ENCODE data around the gene KRTAP10-12. TPM values are rescaled to one million over a fixed set of nuclear protein-coding genes. Genes with fewer than 3 reads are reported as not detected.

KRTAP10-12 gene
- total RNA-seq, 4 donors from 2014 or later: not detected

- Histone ChIP-seq H3K27me3 (no peaks in the 10 kb centered on the region), H3K9me3 (no peaks in the 10 kb centered on the region), H3K4me3 (replicated peaks in 1 of 3) (no peak overlapping the region), H3K4me1 (no peaks in the 10 kb centered on the region), H3K36me3 (no peaks in the 10 kb centered on the region), H3K27ac (no peak overlapping the region)
- no peak for DNase-seq
- intact Hi-C loops (cut with DNase I): no loop called here
- no peak for TF ChIP-seq POLR2A (IDR thresholded peaks at IDR 0.05)
- no peak for TF ChIP-seq CTCF (IDR thresholded peaks at IDR 0.05)
- WGBS, 2 donors: 71 to 82% methylated on average over 2 of the region's 2 CpGs
Measured at GRCh38 chr21:44691686-44692085, 5.3 kb upstream of the KRTAP10-12 start.

GRCh38 chr21:44692798-44693512 lies 4.0 kb upstream of the KRTAP10-12 start:
- H3K36me3 ChIP-seq: no peaks in the 10 kb centered on the region
- intact Hi-C loops (cut with DNase I): no loop called here
- TF ChIP-seq POLR2A (IDR thresholded peaks at IDR 0.05) (no peak), CTCF (IDR thresholded peaks at IDR 0.05) (no peak)
- DNase-seq: no peak
- no peak overlapping the region for H3K27ac ChIP-seq
- no peak overlapping the region for H3K4me3 ChIP-seq (replicated peaks in 1 of 3)
- no peaks in the 10 kb centered on the region for H3K4me1 ChIP-seq
- 47 to 48% methylated on average over 2 of the region's 2 CpGs for WGBS, 2 donors
- H3K9me3 ChIP-seq: no peaks in the 10 kb centered on the region
- H3K27me3 ChIP-seq: no peaks in the 10 kb centered on the region

GRCh38 chr21:44694776-44695175 lies 2.2 kb upstream of the KRTAP10-12 start:
- TF ChIP-seq POLR2A (IDR thresholded peaks at IDR 0.05) (no peak), CTCF (IDR thresholded peaks at IDR 0.05) (no peak)
- no peaks in the 10 kb centered on the region for H3K27me3 ChIP-seq

GRCh38 chr21:44695184-44695583 lies 1.8 kb upstream of the KRTAP10-12 start:
- Histone ChIP-seq H3K27me3 (no peaks in the 10 kb centered on the region), H3K36me3 (no peaks in the 10 kb centered on the region), H3K27ac (no peak overlapping the region), H3K4me1 (no peaks in the 10 kb centered on the region), H3K9me3 (no peaks in the 10 kb centered on the region), H3K4me3 (replicated peaks in 1 of 3) (no peak overlapping the region)
- intact Hi-C loops (cut with DNase I): no loop called here
- 78 to 86% methylated on average over 8 of the region's 8 CpGs for WGBS, 2 donors
- DNase-seq: no peak
- TF ChIP-seq CTCF (IDR thresholded peaks at IDR 0.05) (no peak), POLR2A (IDR thresholded peaks at IDR 0.05) (no peak)

More at GRCh38 chr21:44694776-44695175, 2.2 kb upstream of the KRTAP10-12 start:
- Histone ChIP-seq H3K27ac (no peak overlapping the region), H3K4me1 (no peaks in the 10 kb centered on the region), H3K36me3 (no peaks in the 10 kb centered on the region), H3K9me3 (no peaks in the 10 kb centered on the region), H3K4me3 (replicated peaks in 1 of 3) (no peak overlapping the region)
- intact Hi-C loops (cut with DNase I): no loop called here
- WGBS, 2 donors: 69 to 74% methylated on average over 11 of the region's 11 CpGs
- DNase-seq: no peak

DNA sequence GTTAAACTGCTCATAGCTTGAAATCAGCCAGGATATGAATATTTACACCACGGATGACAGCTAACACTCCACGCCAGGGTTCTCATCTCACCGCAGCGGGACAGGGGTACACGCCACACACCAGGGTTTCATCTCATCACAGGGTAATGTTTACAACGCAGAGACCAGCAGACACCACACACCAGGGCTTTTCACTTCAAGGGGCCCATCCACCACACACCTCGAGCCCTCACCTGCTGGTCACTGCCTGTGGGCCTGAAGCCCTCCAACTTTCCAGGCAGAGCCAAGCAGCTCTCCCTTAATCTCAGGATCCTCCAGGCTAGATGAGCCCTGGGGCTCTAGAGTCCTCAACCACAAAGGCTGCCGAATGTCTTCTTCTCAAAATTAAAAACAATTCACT lies 1.3 kb upstream of the KRTAP10-12 start:
- DNase-seq: no peak
- no peak overlapping the region for H3K4me3 ChIP-seq (replicated peaks in 1 of 3)

More for the DNA sequence above, 1.3 kb upstream of the KRTAP10-12 start:
- no peak overlapping the region for H3K27ac ChIP-seq
- WGBS, 2 donors: 84 to 93% methylated on average over 8 of the region's 8 CpGs
- intact Hi-C loops (cut with DNase I): no loop called here
- no peaks in the 10 kb centered on the region for H3K9me3 ChIP-seq
- H3K4me1 ChIP-seq: no peaks in the 10 kb centered on the region
- TF ChIP-seq CTCF (IDR thresholded peaks at IDR 0.05) (no peak), POLR2A (IDR thresholded peaks at IDR 0.05) (no peak)
- no peaks in the 10 kb centered on the region for H3K27me3 ChIP-seq
- no peaks in the 10 kb centered on the region for H3K36me3 ChIP-seq
